DMS79 (cell line): Measurements from ENCODE around the gene FLRT2.

Experiments used
- DNase-seq: peaks from one replicate; lab custom pipeline; 2025; lab: John Stamatoyannopoulos, UW

Gene FLRT2

GRCh38 chr14:85565862-85566296 is 35.9 kb downstream of the FLRT2 start:
- DNase-seq = peak; percentile 60

- no peak for DNase-seq
These were observed 36.7 kb downstream of the FLRT2 start for GRCh38 chr14:85566603-85567002.

- no peak for DNase-seq
These were observed 42.1 kb downstream of the FLRT2 start for GRCh38 chr14:85572011-85572410.

GRCh38 chr14:85572845-85573244 is 42.9 kb downstream of the FLRT2 start:
- no peak for DNase-seq

GRCh38 chr14:85573406-85573805 is 43.5 kb downstream of the FLRT2 start:
- no peak for DNase-seq

- DNase-seq = no peak
These were observed 45.1 kb downstream of the FLRT2 start for GRCh38 chr14:85574853-85575616.

GRCh38 chr14:85575617-85575898 is 45.6 kb downstream of the FLRT2 start:
- DNase-seq = no peak

GRCh38 chr14:85576218-85576617 is 46.3 kb downstream of the FLRT2 start:
- DNase-seq = no peak

- no peak for DNase-seq
These were observed 47.1 kb downstream of the FLRT2 start for GRCh38 chr14:85576848-85577542.

GRCh38 chr14:85577543-85578114 is 47.7 kb downstream of the FLRT2 start:
- no peak for DNase-seq

GRCh38 chr14:85578357-85578756 is 48.4 kb downstream of the FLRT2 start:
- DNase-seq = no peak

- no peak for DNase-seq
These were observed 49.0 kb downstream of the FLRT2 start for GRCh38 chr14:85578930-85579329.

GRCh38 chr14:85579942-85580341 is 50.0 kb downstream of the FLRT2 start:
- DNase-seq = no peak

GRCh38 chr14:85580536-85581140 is 50.7 kb downstream of the FLRT2 start:
- DNase-seq = no peak

GRCh38 chr14:85581691-85582090 is 51.7 kb downstream of the FLRT2 start:
- no peak for DNase-seq

- DNase-seq = no peak
These were observed 53.4 kb downstream of the FLRT2 start for GRCh38 chr14:85583380-85583779.

- DNase-seq = no peak
These were observed 54.5 kb downstream of the FLRT2 start for GRCh38 chr14:85584481-85584880.

- DNase-seq = peak; percentile 97
These were observed 57.3 kb downstream of the FLRT2 start for GRCh38 chr14:85587151-85587711.

GRCh38 chr14:85590784-85591183 is 60.8 kb downstream of the FLRT2 start:
- no peak for DNase-seq

- DNase-seq = no peak
These were observed 64.3 kb downstream of the FLRT2 start for GRCh38 chr14:85594217-85594616.

- DNase-seq = no peak
These were observed 66.0 kb downstream of the FLRT2 start for GRCh38 chr14:85595981-85596380.

- DNase-seq = peak; percentile 72
These were observed 66.6 kb downstream of the FLRT2 start for GRCh38 chr14:85596562-85596961.

GRCh38 chr14:85597701-85598100 is 67.8 kb downstream of the FLRT2 start:
- no peak for DNase-seq
